GM12872 (cell line): ENCODE measurements around the gene CHCHD5.

ENCODE experiments used
- TF ChIP-seq, protein P1 (sequence below): IDR thresholded peaks from 3 replicates; pipeline ENCODE4 v1.5.1; 2011; ENCODE audit warnings: low read depth, mild to moderate bottlenecking, low read length, moderate library complexity; ENCODE audit not compliant: insufficient read depth

CHCHD5 gene

DNA sequence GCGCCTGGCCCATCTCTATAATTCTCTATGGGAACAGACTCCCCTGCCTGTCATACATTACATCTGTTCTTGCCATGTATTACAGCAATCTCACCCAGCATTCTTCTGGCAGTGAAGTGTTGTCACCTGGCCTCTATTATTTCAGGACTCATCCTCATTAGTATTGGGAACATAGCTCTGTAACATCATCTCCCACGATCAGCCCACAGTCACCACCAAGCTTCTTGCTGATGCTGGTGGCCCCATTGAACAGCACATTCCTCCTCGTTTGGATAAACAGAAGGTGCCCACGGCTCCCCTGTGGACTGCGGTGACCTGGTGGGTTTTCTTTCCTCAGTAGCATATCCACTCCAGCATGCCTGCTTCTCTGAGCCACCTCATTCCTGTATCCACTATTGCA is 21.5 kb downstream of the CHCHD5 start:
- TF ChIP-seq, protein P1, sequence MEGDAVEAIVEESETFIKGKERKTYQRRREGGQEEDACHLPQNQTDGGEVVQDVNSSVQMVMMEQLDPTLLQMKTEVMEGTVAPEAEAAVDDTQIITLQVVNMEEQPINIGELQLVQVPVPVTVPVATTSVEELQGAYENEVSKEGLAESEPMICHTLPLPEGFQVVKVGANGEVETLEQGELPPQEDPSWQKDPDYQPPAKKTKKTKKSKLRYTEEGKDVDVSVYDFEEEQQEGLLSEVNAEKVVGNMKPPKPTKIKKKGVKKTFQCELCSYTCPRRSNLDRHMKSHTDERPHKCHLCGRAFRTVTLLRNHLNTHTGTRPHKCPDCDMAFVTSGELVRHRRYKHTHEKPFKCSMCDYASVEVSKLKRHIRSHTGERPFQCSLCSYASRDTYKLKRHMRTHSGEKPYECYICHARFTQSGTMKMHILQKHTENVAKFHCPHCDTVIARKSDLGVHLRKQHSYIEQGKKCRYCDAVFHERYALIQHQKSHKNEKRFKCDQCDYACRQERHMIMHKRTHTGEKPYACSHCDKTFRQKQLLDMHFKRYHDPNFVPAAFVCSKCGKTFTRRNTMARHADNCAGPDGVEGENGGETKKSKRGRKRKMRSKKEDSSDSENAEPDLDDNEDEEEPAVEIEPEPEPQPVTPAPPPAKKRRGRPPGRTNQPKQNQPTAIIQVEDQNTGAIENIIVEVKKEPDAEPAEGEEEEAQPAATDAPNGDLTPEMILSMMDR, result no peak

GRCh38 chr2:112606547-112606946 is 22.1 kb downstream of the CHCHD5 start:
- TF ChIP-seq, protein P1, result no peak

DNA sequence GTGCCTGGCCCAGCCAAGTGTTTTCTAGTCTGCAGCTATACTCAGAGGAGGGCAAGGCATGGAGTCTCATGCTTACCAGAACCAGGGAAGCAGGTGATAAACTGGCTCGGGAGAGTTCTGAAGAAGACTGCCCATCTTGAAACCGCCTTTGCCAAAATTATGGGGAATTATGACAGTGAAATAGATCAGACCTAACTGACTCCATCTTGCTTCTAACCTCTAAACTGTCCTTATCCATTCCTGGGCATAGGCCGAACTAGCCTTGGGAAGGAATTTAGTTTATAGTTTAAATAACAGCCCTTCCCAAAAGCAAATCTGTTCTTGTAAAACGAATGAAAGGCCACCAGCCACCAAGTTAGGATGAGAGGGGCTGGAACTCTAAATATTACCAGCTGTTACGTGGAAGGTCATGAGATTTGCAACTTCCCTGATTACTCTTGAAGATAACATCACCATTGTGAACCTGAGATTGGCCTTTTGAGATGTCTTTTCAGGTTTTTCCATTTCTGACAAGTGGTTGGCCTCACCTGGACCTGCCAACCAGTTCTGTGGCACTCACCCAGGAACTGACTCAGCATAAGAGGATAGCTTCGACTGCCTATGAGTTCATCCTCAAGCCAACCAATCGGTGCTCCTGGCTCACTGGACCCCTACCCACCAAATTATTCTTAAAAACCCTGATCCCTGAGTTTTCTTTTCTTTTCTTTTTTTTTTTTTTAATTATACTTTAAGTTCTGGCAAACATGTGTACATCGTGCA is 23.4 kb downstream of the CHCHD5 start:
- TF ChIP-seq, protein P1, result no peak

DNA sequence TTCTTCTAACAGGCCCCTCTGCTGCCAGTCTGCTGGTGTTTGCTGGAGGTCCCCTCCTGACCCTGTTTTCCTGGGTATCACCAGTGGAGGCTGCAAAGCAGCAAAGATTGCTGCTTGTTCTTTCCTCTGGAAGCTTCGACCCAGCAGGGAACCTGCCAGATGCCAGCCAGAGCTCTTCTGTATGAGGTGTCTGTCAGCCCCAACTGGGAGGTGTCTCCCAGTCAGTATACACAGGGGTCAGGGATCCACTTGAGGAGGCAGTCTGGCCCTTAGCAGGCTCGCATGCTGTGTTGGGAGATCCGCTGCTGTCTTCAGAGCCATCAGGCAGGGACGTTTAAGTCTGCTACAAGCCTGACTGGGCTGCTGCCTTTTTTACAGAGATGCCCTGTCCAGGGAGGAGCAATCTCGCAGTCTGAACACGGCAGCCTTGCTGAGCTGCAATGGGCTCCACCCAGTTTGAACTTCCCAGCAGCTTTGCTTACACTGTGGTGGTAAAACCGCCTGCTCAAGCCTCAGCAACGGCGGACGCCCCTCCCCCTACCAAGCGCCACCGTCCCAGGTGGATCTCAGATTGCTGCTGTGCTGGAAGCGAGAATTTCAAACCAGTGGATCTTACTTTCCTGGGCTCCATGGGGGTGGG is 29.9 kb downstream of the CHCHD5 start:
- TF ChIP-seq, protein P1, result no peak

DNA sequence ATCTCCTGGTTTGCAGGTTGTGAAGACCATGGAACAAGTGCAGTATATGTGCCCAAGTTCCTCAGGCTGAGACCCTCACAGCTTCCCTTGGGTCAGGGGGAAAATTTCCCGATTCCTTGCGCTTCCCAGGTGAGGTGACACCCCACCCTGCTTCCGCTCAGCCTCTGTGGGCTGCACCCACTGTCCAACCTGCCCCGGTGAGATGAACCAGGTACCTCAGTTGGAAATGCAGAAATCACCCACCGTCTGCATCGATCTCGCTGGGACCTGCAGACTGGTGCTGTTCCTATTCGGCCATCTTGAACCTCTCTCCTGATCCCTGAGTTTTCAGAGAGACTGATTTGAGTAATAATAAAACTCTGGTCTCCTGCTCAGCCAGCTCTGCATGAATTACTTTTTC is 30.6 kb downstream of the CHCHD5 start:
- TF ChIP-seq, protein P1, result no peak

- TF ChIP-seq, protein P1, result no peak
Measured at GRCh38 chr2:112618383-112618782, 34.0 kb downstream of the CHCHD5 start.

GRCh38 chr2:112621790-112622527 is 37.5 kb downstream of the CHCHD5 start:
- TF ChIP-seq, protein P1, result no peak
